ENCODE data around the gene CD3E.

GRCh38 chr11:118313242-118313641 lies 8.7 kb downstream of the CD3E start:
- no peak for TF ChIP-seq CTCF (IDR thresholded peaks at IDR 0.05 in 8 of 11, conservative IDR thresholded peaks at IDR 0.05 in 3 of 11)
- TF ChIP-seq POLR2AphosphoS5 (IDR thresholded peaks at IDR 0.05): no peak
- no peak for TF ChIP-seq POLR2A (IDR thresholded peaks at IDR 0.05)
